HFFc6 (cell line): ENCODE data around the gene PTPN4. TPM values are rescaled to one million over a fixed set of nuclear protein-coding genes. Genes with fewer than 3 reads are reported as not detected.

Experiments
- DNase-seq: peaks from one replicate; pipeline ENCODE4 v3.0.0-alpha.2; 2018
- H3K27ac Mint-ChIP-seq: 2 replicates; pipeline ENCODE4 v1.8.0; 2020; ENCODE audit warnings: mild to moderate bottlenecking, mixed read lengths
- H3K27me3 Mint-ChIP-seq: 2 replicates; pipeline ENCODE4 v1.8.0; 2021; ENCODE audit warnings: mild to moderate bottlenecking, moderate library complexity, mixed read lengths; ENCODE audit not compliant: insufficient read depth
- H3K36me3 Mint-ChIP-seq: 2 replicates; pipeline ENCODE4 v1.8.0; 2021; ENCODE audit warnings: low read depth, mixed read lengths
- H3K4me1 Mint-ChIP-seq: 2 replicates; pipeline ENCODE4 v1.8.0; 2020; ENCODE audit warnings: low read depth, mixed read lengths
- H3K4me3 Mint-ChIP-seq: 2 replicates; pipeline ENCODE4 v1.8.0; 2020; ENCODE audit warnings: mild to moderate bottlenecking, moderate library complexity, mixed read lengths
- H3K9me3 Mint-ChIP-seq: 2 replicates; pipeline ENCODE4 v1.8.0; 2020; ENCODE audit warnings: mild to moderate bottlenecking, mixed read lengths
- CTCF ChIP-seq: fragments of 200-600 bp; sonication (generic); IDR thresholded peaks from 2 replicates; pipeline ENCODE4 v1.5.0; 2021; ENCODE audit warnings: antibody characterized with exemption, mild to moderate bottlenecking
- total RNA-seq, 6 experiments: library from RNA; stranded (reverse); fragmentation: NEBNext Ultra II Directional; extraction: Animal tissue kit (Norgen Biotek cat#: 25700); gene quantifications; 2 replicates in 1 of 6; 3 replicates in 5 of 6; pipeline ENCODE4 v1.2.3, GENCODE V29; 2021

PTPN4 gene
- total RNA-seq, 6 experiments from 2014 or later, result 12.0 to 20.3 (median 14.8) TPM

- no peak for DNase-seq
- no peaks in the 10 kb centered on the region for H3K36me3 Mint-ChIP-seq
- no peak overlapping the region for H3K27ac Mint-ChIP-seq
- peaks cover 52% of the 10 kb centered on the region for H3K4me1 Mint-ChIP-seq
- TF ChIP-seq CTCF, result no peak
- no peaks in the 10 kb centered on the region for H3K9me3 Mint-ChIP-seq
- H3K27me3 Mint-ChIP-seq, result peaks cover 12% of the 10 kb centered on the region
- H3K4me3 Mint-ChIP-seq, result no peak overlapping the region
Measured at GRCh38 chr2:119748135-119748534, 11.6 kb upstream of the PTPN4 start.

- no peak for TF ChIP-seq CTCF
- Mint-ChIP-seq H3K27me3 (peaks cover 6% of the 10 kb centered on the region), H3K27ac (peak overlapping the region; percentile 22; the same call in 1 of the 2 replicates), H3K9me3 (no peaks in the 10 kb centered on the region), H3K36me3 (no peaks in the 10 kb centered on the region), H3K4me1 (peaks cover 47% of the 10 kb centered on the region), H3K4me3 (peak overlapping the region; percentile 49)
- DNase-seq, result peak; percentile 31
Measured at GRCh38 chr2:119749477-119750012, 10.2 kb upstream of the PTPN4 start.

GRCh38 chr2:119751706-119752105, 8.0 kb upstream of the PTPN4 start:
- no peak for TF ChIP-seq CTCF
- no peaks in the 10 kb centered on the region for H3K36me3 Mint-ChIP-seq

GRCh38 chr2:119753041-119753929, 6.4 kb upstream of the PTPN4 start:
- peak; percentile 75 for TF ChIP-seq CTCF
- H3K9me3 Mint-ChIP-seq, result no peaks in the 10 kb centered on the region
- no peak overlapping the region for H3K4me3 Mint-ChIP-seq
- peak; percentile 26 for DNase-seq
- H3K36me3 Mint-ChIP-seq, result no peaks in the 10 kb centered on the region
- no peaks in the 10 kb centered on the region; the same call in 1 of the 2 replicates for H3K27me3 Mint-ChIP-seq
- H3K4me1 Mint-ChIP-seq, result peaks cover 53% of the 10 kb centered on the region
- no peak overlapping the region for H3K27ac Mint-ChIP-seq

More at GRCh38 chr2:119751706-119752105, 8.0 kb upstream of the PTPN4 start:
- Mint-ChIP-seq H3K9me3 (no peaks in the 10 kb centered on the region), H3K4me1 (peaks cover 53% of the 10 kb centered on the region), H3K27ac (no peak overlapping the region), H3K4me3 (no peak overlapping the region), H3K27me3 (peaks cover 1% of the 10 kb centered on the region; the same call in 1 of the 2 replicates)
- DNase-seq, result no peak

- H3K4me1 Mint-ChIP-seq, result peaks cover 53% of the 10 kb centered on the region
- no peak for TF ChIP-seq CTCF
Measured at GRCh38 chr2:119753930-119754321, 5.8 kb upstream of the PTPN4 start.

More at GRCh38 chr2:119753930-119754321, 5.8 kb upstream of the PTPN4 start:
- Mint-ChIP-seq H3K36me3 (no peaks in the 10 kb centered on the region), H3K27me3 (no peaks in the 10 kb centered on the region; the same call in 1 of the 2 replicates), H3K9me3 (no peaks in the 10 kb centered on the region), H3K27ac (no peak overlapping the region), H3K4me3 (no peak overlapping the region)
- no peak for DNase-seq
